H9 (cell line): ENCODE data around the gene LTF. TPM values are rescaled to one million over a fixed set of nuclear protein-coding genes. Genes with fewer than 3 reads are reported as not detected.

Source experiments
- DNase-seq: peaks from one replicate; pipeline ENCODE4 v3.0.0-alpha.2; 2017
- H2AFZ ChIP-seq: one replicate; pipeline ENCODE4 v1.6.1; 2013; ENCODE audit warnings: mild to moderate bottlenecking, low read length, control low read depth, moderate library complexity
- H2AK5ac ChIP-seq: 2 replicates; pipeline ENCODE4 v1.6.1; 2013; ENCODE audit warnings: low read length, control low read depth, mixed read lengths; ENCODE audit not compliant: insufficient read length
- H2BK120ac ChIP-seq: one replicate; pipeline ENCODE4 v1.6.1; 2013; ENCODE audit warnings: low read depth, mild to moderate bottlenecking, low read length, control low read depth, inconsistent platforms; ENCODE audit not compliant: poor library complexity, severe bottlenecking
- H2BK12ac ChIP-seq: 2 replicates; pipeline ENCODE4 v1.6.1; 2013; ENCODE audit warnings: low read length, control low read depth, mixed read lengths, low read depth; ENCODE audit not compliant: insufficient read length
- H2BK15ac ChIP-seq: 2 replicates; pipeline ENCODE4 v1.6.1; 2013; ENCODE audit warnings: low read depth, low read length, control low read depth
- H2BK20ac ChIP-seq: one replicate; pipeline ENCODE4 v1.6.1; 2013; ENCODE audit warnings: low read depth, mild to moderate bottlenecking, low read length, control low read depth, inconsistent platforms; ENCODE audit not compliant: poor library complexity, severe bottlenecking
- H2BK5ac ChIP-seq: 2 replicates; pipeline ENCODE4 v1.6.1; 2013; ENCODE audit warnings: low read length, control low read depth, mixed read lengths; ENCODE audit not compliant: insufficient read length
- H3K14ac ChIP-seq: 2 replicates; pipeline ENCODE4 v1.6.1; 2013; ENCODE audit warnings: low read length, control low read depth; ENCODE audit not compliant: insufficient read depth
- H3K18ac ChIP-seq: 2 replicates; pipeline ENCODE4 v1.6.1; 2013; ENCODE audit warnings: low read depth, mild to moderate bottlenecking, mixed read lengths, low read length, control low read depth; ENCODE audit not compliant: insufficient read length
- H3K23ac ChIP-seq: 2 replicates; pipeline ENCODE4 v1.6.1; 2013; ENCODE audit warnings: low read length, control low read depth, mixed read lengths, low read depth; ENCODE audit not compliant: insufficient read length
- H3K23me2 ChIP-seq: 2 replicates; pipeline ENCODE4 v1.6.1; 2013; ENCODE audit warnings: low read depth, mild to moderate bottlenecking, mixed read lengths, low read length, control low read depth; ENCODE audit not compliant: insufficient read length, poor library complexity, severe bottlenecking
- H3K27ac ChIP-seq: 2 replicates; pipeline ENCODE4 v1.5.1; 2013; ENCODE audit warnings: low read length, control low read depth, mixed read lengths, low read depth; ENCODE audit not compliant: insufficient read length
- H3K27me3 ChIP-seq: 2 replicates; pipeline ENCODE4 v1.6.1; 2013; ENCODE audit warnings: low read length, control low read depth, inconsistent platforms; ENCODE audit not compliant: insufficient read depth
- H3K4ac ChIP-seq: 2 replicates; pipeline ENCODE4 v1.6.1; 2013; ENCODE audit warnings: low read depth, mild to moderate bottlenecking, control low read depth, inconsistent platforms, low read length, moderate library complexity
- H3K4me1 ChIP-seq: 2 replicates; pipeline ENCODE4 v1.6.1; 2013; ENCODE audit warnings: low read length, control low read depth, inconsistent platforms; ENCODE audit not compliant: insufficient read depth
- H3K4me2 ChIP-seq: 2 replicates; pipeline ENCODE4 v1.6.1; 2013; ENCODE audit warnings: low read length, control low read depth, mixed read lengths; ENCODE audit not compliant: insufficient read length, insufficient read depth
- H3K56ac ChIP-seq: 2 replicates; pipeline ENCODE4 v1.6.1; 2013; ENCODE audit warnings: low read depth, mild to moderate bottlenecking, mixed read lengths, low read length, control low read depth; ENCODE audit not compliant: insufficient read length
- H3K79me1 ChIP-seq: 2 replicates; pipeline ENCODE4 v1.6.1; 2013; ENCODE audit warnings: low read depth, mild to moderate bottlenecking, moderate library complexity, low read length, control low read depth, inconsistent platforms; ENCODE audit not compliant: insufficient read depth, poor library complexity, severe bottlenecking
- H3K79me2 ChIP-seq: 2 replicates; pipeline ENCODE4 v1.6.1; 2013; ENCODE audit warnings: low read length, control low read depth, inconsistent platforms; ENCODE audit not compliant: insufficient read depth
- H3K9ac ChIP-seq: 2 replicates; pipeline ENCODE4 v1.6.1; 2013; ENCODE audit warnings: low read length, control low read depth, mixed read lengths; ENCODE audit not compliant: insufficient read length; ENCODE audit errors: extremely low read depth
- H3K9me3 ChIP-seq: one replicate; pipeline ENCODE4 v1.6.1; 2013; ENCODE audit warnings: low read depth, low read length, inconsistent platforms; ENCODE audit not compliant: control insufficient read depth
- H3T11ph ChIP-seq: one replicate; pipeline ENCODE4 v1.6.1; 2013; ENCODE audit warnings: mild to moderate bottlenecking, low read length, control low read depth, inconsistent platforms
- H4K20me1 ChIP-seq: one replicate; pipeline ENCODE4 v1.6.1; 2013; ENCODE audit not compliant: control insufficient read depth, insufficient read length, insufficient read depth
- H4K5ac ChIP-seq: 2 replicates; pipeline ENCODE4 v1.6.1; 2013; ENCODE audit warnings: low read depth, mild to moderate bottlenecking, mixed read lengths, low read length, control low read depth; ENCODE audit not compliant: insufficient read length
- H4K8ac ChIP-seq: replicated peaks from 2 replicates; pipeline ENCODE4 v1.6.1; 2013; ENCODE audit warnings: low read length, control low read depth, mixed read lengths, low read depth; ENCODE audit not compliant: insufficient read length
- H4K91ac ChIP-seq: 2 replicates; pipeline ENCODE4 v1.6.1; 2013; ENCODE audit warnings: low read depth, mild to moderate bottlenecking, moderate library complexity, mixed read lengths, low read length, control low read depth; ENCODE audit not compliant: insufficient read length
- H3K27ac Mint-ChIP-seq, 3 experiments: 2 replicates in 2 of 3; 3 replicates in 1 of 3; pipeline ENCODE4 v1.8.0; 2020 to 2021; ENCODE audit warnings: mixed read lengths in 3 of 3, mild to moderate bottlenecking in 1 of 3, moderate library complexity in 1 of 3
- H3K27me3 Mint-ChIP-seq: 2 replicates; pipeline ENCODE4 v1.8.0; 2021; ENCODE audit warnings: low read depth, mild to moderate bottlenecking, moderate library complexity, mixed read lengths
- H3K36me3 Mint-ChIP-seq, 3 experiments: 2 replicates in 2 of 3; 3 replicates in 1 of 3; pipeline ENCODE4 v1.8.0; 2020 to 2021; ENCODE audit warnings: low read depth in 3 of 3, mixed read lengths in 3 of 3; ENCODE audit not compliant: insufficient read depth in 1 of 3
- H3K4me1 Mint-ChIP-seq, 2 experiments: 2 replicates each; pipeline ENCODE4 v1.8.0; 2020; ENCODE audit warnings: mixed read lengths in 2 of 2
- H3K4me3 Mint-ChIP-seq, 2 experiments: 2 replicates in 1 of 2; 3 replicates in 1 of 2; pipeline ENCODE4 v1.8.0; 2020 to 2021; ENCODE audit warnings: mild to moderate bottlenecking in 2 of 2, mixed read lengths in 2 of 2, moderate library complexity in 1 of 2
- H3K9me3 Mint-ChIP-seq, 2 experiments: 2 replicates in 1 of 2; 3 replicates in 1 of 2; pipeline ENCODE4 v1.8.0; 2020; ENCODE audit warnings: mild to moderate bottlenecking in 2 of 2, mixed read lengths in 2 of 2, moderate library complexity in 1 of 2
- WGBS: extraction: QIAGEN DNeasy Blood & Tissue Kit; methylation state at CpG from one replicate; pipeline ENCODE4 v1.1.7; 2013; ENCODE audit warnings: missing lambda C conversion rate, low lambda C conversion rate, mixed read lengths; ENCODE audit not compliant: insufficient read length; ENCODE audit errors: extremely low coverage; 5-methylcytosine and 5-hydroxymethylcytosine counted together
- total RNA-seq: library from RNA; stranded (reverse); gene quantifications from 2 replicates; pipeline ENCODE4 v1.2.1, GENCODE V29; 2021
- TF ChIP-seq, protein P1 (sequence below): fragments of 200-600 bp; sonication (generic); conservative IDR thresholded peaks from 3 replicates; pipeline ENCODE4 v1.8.0; 2021; ENCODE audit warnings: antibody characterized with exemption, mild to moderate bottlenecking

The LTF gene
- total RNA-seq, 1 experiment from 2014 or later, result not detected

DNA sequence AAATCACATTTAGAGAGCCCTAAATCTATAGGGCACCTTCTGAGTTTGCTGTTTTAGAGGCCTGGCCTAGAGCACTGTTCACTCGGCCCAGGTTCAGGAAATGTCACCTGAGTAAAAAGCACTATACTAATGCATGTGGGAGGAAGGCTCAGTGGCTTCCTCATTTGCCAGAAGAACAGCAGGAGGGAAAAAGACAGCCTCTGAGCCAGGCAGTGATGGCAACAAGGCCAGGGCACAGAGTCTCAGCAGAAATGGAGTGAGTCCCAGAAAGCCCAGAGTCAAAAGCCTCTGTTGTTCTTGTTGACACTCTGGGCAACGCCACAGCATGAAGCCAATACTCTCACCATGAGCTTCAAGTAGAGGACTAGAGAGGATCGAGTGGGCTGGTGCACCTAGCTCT, 25.9 kb downstream of the LTF start:
- no peaks in the 10 kb centered on the region for H3K9me3 Mint-ChIP-seq
- H3K79me2 ChIP-seq, result no peaks in the 10 kb centered on the region
- H2AK5ac ChIP-seq, result no peak overlapping the region
- no peak overlapping the region for H3K9ac ChIP-seq
- H3K27ac ChIP-seq, result no peak overlapping the region
- no peak overlapping the region for H2BK120ac ChIP-seq
- no peak overlapping the region for H4K8ac ChIP-seq
- H2BK20ac ChIP-seq, result no peak overlapping the region
- H4K5ac ChIP-seq, result no peak overlapping the region
- no peak overlapping the region for H2AFZ ChIP-seq
- H3K79me1 ChIP-seq, result no peaks in the 10 kb centered on the region
- H3K14ac ChIP-seq, result no peak overlapping the region; the same call in 1 of the 2 replicates
- no peaks in the 10 kb centered on the region for H3K23me2 ChIP-seq
- no peak overlapping the region for H3K4me2 ChIP-seq
- no peak overlapping the region for H2BK15ac ChIP-seq
- no peak overlapping the region for H4K91ac ChIP-seq
- H3K36me3 Mint-ChIP-seq, result no peaks in the 10 kb centered on the region; a peak in 1 of 7 replicates
- WGBS, result no CpG with 5 or more reads among the region's 3 CpGs
- TF ChIP-seq, protein P1, sequence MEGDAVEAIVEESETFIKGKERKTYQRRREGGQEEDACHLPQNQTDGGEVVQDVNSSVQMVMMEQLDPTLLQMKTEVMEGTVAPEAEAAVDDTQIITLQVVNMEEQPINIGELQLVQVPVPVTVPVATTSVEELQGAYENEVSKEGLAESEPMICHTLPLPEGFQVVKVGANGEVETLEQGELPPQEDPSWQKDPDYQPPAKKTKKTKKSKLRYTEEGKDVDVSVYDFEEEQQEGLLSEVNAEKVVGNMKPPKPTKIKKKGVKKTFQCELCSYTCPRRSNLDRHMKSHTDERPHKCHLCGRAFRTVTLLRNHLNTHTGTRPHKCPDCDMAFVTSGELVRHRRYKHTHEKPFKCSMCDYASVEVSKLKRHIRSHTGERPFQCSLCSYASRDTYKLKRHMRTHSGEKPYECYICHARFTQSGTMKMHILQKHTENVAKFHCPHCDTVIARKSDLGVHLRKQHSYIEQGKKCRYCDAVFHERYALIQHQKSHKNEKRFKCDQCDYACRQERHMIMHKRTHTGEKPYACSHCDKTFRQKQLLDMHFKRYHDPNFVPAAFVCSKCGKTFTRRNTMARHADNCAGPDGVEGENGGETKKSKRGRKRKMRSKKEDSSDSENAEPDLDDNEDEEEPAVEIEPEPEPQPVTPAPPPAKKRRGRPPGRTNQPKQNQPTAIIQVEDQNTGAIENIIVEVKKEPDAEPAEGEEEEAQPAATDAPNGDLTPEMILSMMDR, result no peak
- no peak overlapping the region for H3K56ac ChIP-seq
- no peak overlapping the region for H3K4me3 Mint-ChIP-seq
- DNase-seq, result no peak
- H4K20me1 ChIP-seq, result no peaks in the 10 kb centered on the region
- H3K27me3 ChIP-seq, result no peaks in the 10 kb centered on the region
- no peak overlapping the region for H3K18ac ChIP-seq
- H2BK12ac ChIP-seq, result no peak overlapping the region
- no peaks in the 10 kb centered on the region for H3K27me3 Mint-ChIP-seq
- no peaks in the 10 kb centered on the region for H3K9me3 ChIP-seq
- H3K4ac ChIP-seq, result no peak overlapping the region
- no peak overlapping the region for H2BK5ac ChIP-seq
- H3K27ac Mint-ChIP-seq, result no peak overlapping the region; a peak in 1 of 7 replicates
- H3K4me1 ChIP-seq, result peaks cover 4% of the 10 kb centered on the region; the same call in 1 of the 2 replicates
- no peak overlapping the region for H3T11ph ChIP-seq
- no peak overlapping the region for H3K23ac ChIP-seq
- peaks cover 9 to 12% of the 10 kb centered on the region in 2 experiments for H3K4me1 Mint-ChIP-seq
